GM12892 (cell line): ENCODE results near the gene DYRK2.

Experiments used
- POLR2A ChIP-seq: IDR thresholded peaks from 2 replicates; pipeline ENCODE4 v1.6.1; 2011; ENCODE audit warnings: low read depth, low read length, control low read depth
- POLR2AphosphoS5 ChIP-seq: IDR thresholded peaks from 2 replicates; pipeline ENCODE4 v1.6.1; 2011; ENCODE audit warnings: low read depth, low read length, control low read depth
- TAF1 ChIP-seq: IDR thresholded peaks from 2 replicates; pipeline ENCODE4 v1.6.1; 2011; ENCODE audit warnings: low read depth, mild to moderate bottlenecking, control low read depth, low read length, borderline replicate concordance

GRCh38 chr12:67689385-67689784 lies 40.8 kb downstream of the DYRK2 start:
- TF ChIP-seq POLR2A (no peak), POLR2AphosphoS5 (no peak), TAF1 (no peak)
